Nephron progenitor cell (in vitro differentiated cells): Measurements from ENCODE around the gene SUPT20H.

Experiments
- DNase-seq: peaks from one replicate; pipeline ENCODE4 v3.0.0; 2021
- H3K27ac Mint-ChIP-seq: 2 replicates; pipeline ENCODE4 v1.8.0; 2021; ENCODE audit warnings: mild to moderate bottlenecking, moderate library complexity, mixed read lengths
- H3K27me3 Mint-ChIP-seq: 2 replicates; pipeline ENCODE4 v1.8.0; 2021; ENCODE audit warnings: mild to moderate bottlenecking, low read depth, mixed read lengths; ENCODE audit not compliant: poor library complexity
- H3K36me3 Mint-ChIP-seq: 2 replicates; pipeline ENCODE4 v1.8.0; 2021; ENCODE audit warnings: low read depth, mixed read lengths
- H3K4me1 Mint-ChIP-seq: 2 replicates; pipeline ENCODE4 v1.8.0; 2021; ENCODE audit warnings: mixed read lengths
- H3K4me3 Mint-ChIP-seq: 2 replicates; pipeline ENCODE4 v1.8.0; 2021; ENCODE audit warnings: mild to moderate bottlenecking, moderate library complexity, mixed read lengths
- H3K9me3 Mint-ChIP-seq: 2 replicates; pipeline ENCODE4 v1.8.0; 2021; ENCODE audit warnings: mild to moderate bottlenecking, moderate library complexity, mixed read lengths
- CTCF ChIP-seq: fragments of 200-600 bp; sonication (generic); IDR thresholded peaks from 2 replicates; pipeline ENCODE4 v1.5.0; 2021; ENCODE audit warnings: antibody characterized with exemption

SUPT20H gene

GRCh38 chr13:37058910-37059847 lies at the start of gene SUPT20H:
Gene SUPT20H, minus strand, starts transcription at chr13:37059688. Its CDS starts 8,198 bp downstream, at chr13:37051490.
- peak; percentile 97 for DNase-seq
- Mint-ChIP-seq H3K4me3 (peak within 1 kb of the TSS; percentile 98), H3K9me3 (peaks cover 34% of the 10 kb centered on the region), H3K4me1 (peaks cover 19% of the 10 kb centered on the region), H3K27ac (peak within 1 kb of the TSS; percentile 98), H3K27me3 (peaks cover 3% of the 10 kb centered on the region), H3K36me3 (peaks cover 41% of the 10 kb centered on the region)
- TF ChIP-seq CTCF, result no peak

GRCh38 chr13:37109051-37109678 lies 49.7 kb upstream of the SUPT20H start:
- Mint-ChIP-seq H3K4me3 (no peak overlapping the region), H3K4me1 (no peaks in the 10 kb centered on the region), H3K27me3 (no peaks in the 10 kb centered on the region), H3K36me3 (no peaks in the 10 kb centered on the region), H3K27ac (no peak overlapping the region), H3K9me3 (no peaks in the 10 kb centered on the region)
- peak; percentile 64 for TF ChIP-seq CTCF
- no peak for DNase-seq

GRCh38 chr13:37107868-37108267 lies 48.4 kb upstream of the SUPT20H start:
- H3K27me3 Mint-ChIP-seq, result no peaks in the 10 kb centered on the region
- no peak for TF ChIP-seq CTCF
- no peaks in the 10 kb centered on the region for H3K36me3 Mint-ChIP-seq
- no peaks in the 10 kb centered on the region for H3K9me3 Mint-ChIP-seq
- H3K27ac Mint-ChIP-seq, result no peak overlapping the region
- peaks cover 2% of the 10 kb centered on the region for H3K4me1 Mint-ChIP-seq
- no peak overlapping the region for H3K4me3 Mint-ChIP-seq
- DNase-seq, result no peak

- Mint-ChIP-seq H3K4me3 (no peak overlapping the region), H3K36me3 (no peaks in the 10 kb centered on the region), H3K4me1 (peaks cover 6% of the 10 kb centered on the region), H3K27me3 (no peaks in the 10 kb centered on the region), H3K27ac (no peak overlapping the region), H3K9me3 (no peaks in the 10 kb centered on the region)
- no peak for DNase-seq
- no peak for TF ChIP-seq CTCF
Observed at GRCh38 chr13:37107456-37107855, 48.0 kb upstream of the SUPT20H start.

- no peaks in the 10 kb centered on the region for H3K36me3 Mint-ChIP-seq
- peaks cover 6% of the 10 kb centered on the region for H3K4me1 Mint-ChIP-seq
- no peaks in the 10 kb centered on the region for H3K27me3 Mint-ChIP-seq
- TF ChIP-seq CTCF, result no peak
- no peak for DNase-seq
- H3K4me3 Mint-ChIP-seq, result no peak overlapping the region
- H3K27ac Mint-ChIP-seq, result no peak overlapping the region
- H3K9me3 Mint-ChIP-seq, result no peaks in the 10 kb centered on the region
Observed at GRCh38 chr13:37106642-37107041, 47.2 kb upstream of the SUPT20H start.
